ENCODE measurements around the gene USF3. TPM values are rescaled to one million over a fixed set of nuclear protein-coding genes. Genes with fewer than 3 reads are reported as not detected.

Gene USF3, protein sequence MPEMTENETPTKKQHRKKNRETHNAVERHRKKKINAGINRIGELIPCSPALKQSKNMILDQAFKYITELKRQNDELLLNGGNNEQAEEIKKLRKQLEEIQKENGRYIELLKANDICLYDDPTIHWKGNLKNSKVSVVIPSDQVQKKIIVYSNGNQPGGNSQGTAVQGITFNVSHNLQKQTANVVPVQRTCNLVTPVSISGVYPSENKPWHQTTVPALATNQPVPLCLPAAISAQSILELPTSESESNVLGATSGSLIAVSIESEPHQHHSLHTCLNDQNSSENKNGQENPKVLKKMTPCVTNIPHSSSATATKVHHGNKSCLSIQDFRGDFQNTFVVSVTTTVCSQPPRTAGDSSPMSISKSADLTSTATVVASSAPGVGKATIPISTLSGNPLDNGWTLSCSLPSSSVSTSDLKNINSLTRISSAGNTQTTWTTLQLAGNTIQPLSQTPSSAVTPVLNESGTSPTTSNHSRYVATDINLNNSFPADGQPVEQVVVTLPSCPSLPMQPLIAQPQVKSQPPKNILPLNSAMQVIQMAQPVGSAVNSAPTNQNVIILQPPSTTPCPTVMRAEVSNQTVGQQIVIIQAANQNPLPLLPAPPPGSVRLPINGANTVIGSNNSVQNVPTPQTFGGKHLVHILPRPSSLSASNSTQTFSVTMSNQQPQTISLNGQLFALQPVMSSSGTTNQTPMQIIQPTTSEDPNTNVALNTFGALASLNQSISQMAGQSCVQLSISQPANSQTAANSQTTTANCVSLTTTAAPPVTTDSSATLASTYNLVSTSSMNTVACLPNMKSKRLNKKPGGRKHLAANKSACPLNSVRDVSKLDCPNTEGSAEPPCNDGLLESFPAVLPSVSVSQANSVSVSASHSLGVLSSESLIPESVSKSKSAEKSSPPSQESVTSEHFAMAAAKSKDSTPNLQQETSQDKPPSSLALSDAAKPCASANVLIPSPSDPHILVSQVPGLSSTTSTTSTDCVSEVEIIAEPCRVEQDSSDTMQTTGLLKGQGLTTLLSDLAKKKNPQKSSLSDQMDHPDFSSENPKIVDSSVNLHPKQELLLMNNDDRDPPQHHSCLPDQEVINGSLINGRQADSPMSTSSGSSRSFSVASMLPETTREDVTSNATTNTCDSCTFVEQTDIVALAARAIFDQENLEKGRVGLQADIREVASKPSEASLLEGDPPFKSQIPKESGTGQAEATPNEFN (N-terminal part only)
- total RNA-seq (10 to 100 TPM in 8 of 9 donors, 1 to 10 TPM in 1; 9.8 to 25.3 (median 17.3) TPM), polyA plus RNA-seq (1 to 10 TPM; 4.3 to 5.8 TPM)
- long read RNA-seq, donor 1, partial matches to known transcripts: 0 of 7 reads
- long read RNA-seq, donor 1, other reads (novel, unspliced or antisense): 7 of 7 reads
- long read RNA-seq, donor 2, partial matches to known transcripts: 0 of 3 reads
- long read RNA-seq, donor 2, other reads (novel, unspliced or antisense): 3 of 3 reads
- long read RNA-seq, donor 3, partial matches to known transcripts: 0 of 1 reads
- long read RNA-seq, donor 3, other reads (novel, unspliced or antisense): 1 of 1 reads

DNA sequence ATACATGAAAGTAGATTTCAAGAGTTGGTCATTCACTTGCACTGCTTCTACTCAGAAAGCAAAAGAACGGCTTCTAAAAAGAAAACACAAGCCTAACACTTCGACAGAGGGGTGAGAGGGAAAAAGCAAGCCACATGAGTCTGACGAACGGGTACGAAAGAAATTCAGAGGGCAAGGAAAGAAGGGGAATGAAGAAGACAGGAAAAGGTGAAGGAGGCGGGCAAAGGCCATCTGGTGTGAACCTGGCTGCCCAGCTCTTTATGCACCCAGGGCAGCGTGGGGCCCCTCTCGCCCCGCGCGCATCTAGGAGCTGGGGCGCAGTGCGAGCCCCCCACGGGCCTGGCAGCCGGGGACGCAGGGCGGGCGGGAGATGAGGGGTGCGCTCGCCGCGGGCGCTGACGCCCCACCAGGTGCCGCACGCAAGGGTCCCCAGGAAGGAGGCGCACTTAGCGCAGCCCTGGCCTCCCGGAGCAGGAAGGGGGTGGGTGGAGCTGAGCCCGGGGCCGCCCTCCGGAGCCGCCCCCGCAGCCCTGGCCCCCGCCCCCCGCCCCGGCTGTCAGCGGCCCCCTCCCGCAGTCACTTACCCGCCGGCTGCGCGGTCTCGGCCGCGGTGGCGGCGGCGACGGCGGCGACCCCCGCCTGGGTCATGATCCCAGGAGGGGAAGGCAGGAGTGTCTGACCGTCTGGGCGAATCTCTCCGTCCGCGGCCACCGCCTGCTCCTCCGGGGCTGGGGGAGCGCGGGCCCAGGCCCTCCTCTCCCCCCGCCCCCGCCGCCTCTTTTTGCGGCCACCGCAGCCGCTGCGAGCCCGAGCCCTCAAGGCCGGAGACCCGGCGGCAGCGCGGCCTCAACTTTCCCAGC lies at the start of gene USF3:
Gene USF3 (minus strand): TSS at position 857 of the 860 bp plus-strand sequence. CDS start 21,764 bp downstream, outside the sequence.
- peak; percentile 33 to 90 (median 78) for ATAC-seq

DNA sequence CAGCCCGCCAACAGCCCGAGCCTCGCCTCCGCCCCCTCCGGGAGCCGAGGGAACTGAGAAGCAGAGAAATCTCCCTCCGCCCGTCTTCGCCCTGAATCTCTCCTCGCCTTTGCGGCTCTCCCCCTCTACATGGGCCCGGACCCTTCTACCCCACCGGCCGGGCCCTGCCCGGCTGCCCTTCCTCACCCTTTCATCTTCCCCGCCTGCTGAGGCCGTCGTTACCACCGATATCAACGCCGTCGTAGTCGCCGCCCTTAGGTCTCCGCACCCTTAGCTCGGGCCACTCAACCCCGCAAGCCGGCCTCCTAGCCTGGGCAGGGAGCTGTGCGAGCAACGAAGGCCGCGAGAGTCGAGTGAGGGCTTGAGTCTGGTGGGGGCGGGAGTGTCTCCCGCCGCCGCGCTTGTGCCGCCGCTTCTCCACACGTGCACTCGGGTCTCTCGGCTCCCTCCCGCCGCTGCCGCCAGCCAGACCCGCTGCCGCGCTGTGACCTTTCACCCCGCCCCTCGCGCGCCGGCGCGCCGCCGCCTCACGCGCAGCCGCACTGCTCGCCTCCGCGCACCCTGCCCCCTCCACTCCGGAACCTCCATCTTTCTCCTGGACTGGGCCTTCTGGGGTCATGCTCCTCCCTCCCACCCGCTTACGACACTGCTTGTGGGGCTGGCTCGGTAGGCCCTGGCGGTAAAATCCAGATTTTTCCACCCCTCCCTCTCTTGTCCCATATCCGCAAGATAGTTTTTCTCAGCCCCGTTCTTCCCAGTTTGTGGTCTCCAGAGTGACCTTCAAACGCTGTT lies 49.5 kb upstream of the USF3 start, which contains the start of gene NAA50:
Gene NAA50 (minus strand): TSS at position 494 of the 792 bp plus-strand sequence. CDS start 300 bp downstream, at position 194.
- 0 to 1% (median 0%) methylated on average over 72 of the region's 72 CpGs for WGBS, 4 donors
- H3K4me3 ChIP-seq: peak within 1 kb of the TSS; percentile 63 to 95 (median 85)
- H3K9me3 ChIP-seq: no peaks in the 10 kb centered on the region
- intact Hi-C loops (cut with DNase I): loop anchor here in 7 of 10 donors (1.0 to 10.0 kb wide), 15 partner anchors 36 to 1401 kb away; partner anchors contain the start of genes USF3 (in 5 of the 7), CCDC191 (in 4 of the 7), QTRT2 (in 4 of the 7) and GRAMD1C (in 3 of the 7)
- DNase-seq (peak; percentile 95 to 97 (median 96)), ATAC-seq (peak; percentile 95 to 96 (median 96))
- no peaks in the 10 kb centered on the region for H3K36me3 ChIP-seq
- TF ChIP-seq POLR2A (IDR thresholded peaks at IDR 0.05): peak in 1 of 2 donors; percentile 78
- TF ChIP-seq, protein P1, sequence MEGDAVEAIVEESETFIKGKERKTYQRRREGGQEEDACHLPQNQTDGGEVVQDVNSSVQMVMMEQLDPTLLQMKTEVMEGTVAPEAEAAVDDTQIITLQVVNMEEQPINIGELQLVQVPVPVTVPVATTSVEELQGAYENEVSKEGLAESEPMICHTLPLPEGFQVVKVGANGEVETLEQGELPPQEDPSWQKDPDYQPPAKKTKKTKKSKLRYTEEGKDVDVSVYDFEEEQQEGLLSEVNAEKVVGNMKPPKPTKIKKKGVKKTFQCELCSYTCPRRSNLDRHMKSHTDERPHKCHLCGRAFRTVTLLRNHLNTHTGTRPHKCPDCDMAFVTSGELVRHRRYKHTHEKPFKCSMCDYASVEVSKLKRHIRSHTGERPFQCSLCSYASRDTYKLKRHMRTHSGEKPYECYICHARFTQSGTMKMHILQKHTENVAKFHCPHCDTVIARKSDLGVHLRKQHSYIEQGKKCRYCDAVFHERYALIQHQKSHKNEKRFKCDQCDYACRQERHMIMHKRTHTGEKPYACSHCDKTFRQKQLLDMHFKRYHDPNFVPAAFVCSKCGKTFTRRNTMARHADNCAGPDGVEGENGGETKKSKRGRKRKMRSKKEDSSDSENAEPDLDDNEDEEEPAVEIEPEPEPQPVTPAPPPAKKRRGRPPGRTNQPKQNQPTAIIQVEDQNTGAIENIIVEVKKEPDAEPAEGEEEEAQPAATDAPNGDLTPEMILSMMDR (IDR thresholded peaks at IDR 0.05): peak in 1 of 12 donors; percentile 23
- peaks cover 6 to 71% (median 36%) of the 10 kb centered on the region in 12 donors for H3K4me1 ChIP-seq
- H3K27me3 ChIP-seq: no peaks in the 10 kb centered on the region
- peak within 1 kb of the TSS; percentile 94 to 100 (median 98) for H3K27ac ChIP-seq

More for the DNA sequence above, at the start of gene USF3:
- 0 to 1% (median 0%) methylated on average over 28 to 75 of the region's 75 CpGs for WGBS, 4 donors
- H3K27me3 ChIP-seq: no peaks in the 10 kb centered on the region
- DNase-seq: peak; percentile 82 to 88 (median 83)
- H3K36me3 ChIP-seq: no peaks in the 10 kb centered on the region
- TF ChIP-seq, protein P1 (IDR thresholded peaks at IDR 0.05): peak in 5 of 12 donors; percentile 18 to 27 (median 21)
- TF ChIP-seq POLR2A (IDR thresholded peaks at IDR 0.05): peak in 1 of 2 donors; percentile 43
- H3K4me1 ChIP-seq: peaks cover 2 to 45% (median 30%) of the 10 kb centered on the region in 12 donors
- intact Hi-C loops (cut with DNase I): loop anchor here in 7 of 10 donors (1.0 to 10.0 kb wide), 8 partner anchors 41 to 181 kb away; partner anchors contain the start of genes NAA50 (in 4 of the 7), ATP6V1A (in 3 of the 7) and SPICE1 (in 2 of the 7)
- H3K27ac ChIP-seq: peak within 1 kb of the TSS; percentile 96 to 100 (median 100)
- no peaks in the 10 kb centered on the region for H3K9me3 ChIP-seq
- peak within 1 kb of the TSS; percentile 56 to 100 (median 87) for H3K4me3 ChIP-seq

All from heart left ventricle (tissue), 16 donors.